ENCODE results near the gene MEPCE.
A peak's percentile ranks its signal among the peaks of the same experiment; 100 is the strongest.

Gene MEPCE

GRCh38 chr7:100407285-100408180 is 22.1 kb upstream of the MEPCE start:
- DNase-seq (ENCODE audit: low read depth) = no peak

DNA sequence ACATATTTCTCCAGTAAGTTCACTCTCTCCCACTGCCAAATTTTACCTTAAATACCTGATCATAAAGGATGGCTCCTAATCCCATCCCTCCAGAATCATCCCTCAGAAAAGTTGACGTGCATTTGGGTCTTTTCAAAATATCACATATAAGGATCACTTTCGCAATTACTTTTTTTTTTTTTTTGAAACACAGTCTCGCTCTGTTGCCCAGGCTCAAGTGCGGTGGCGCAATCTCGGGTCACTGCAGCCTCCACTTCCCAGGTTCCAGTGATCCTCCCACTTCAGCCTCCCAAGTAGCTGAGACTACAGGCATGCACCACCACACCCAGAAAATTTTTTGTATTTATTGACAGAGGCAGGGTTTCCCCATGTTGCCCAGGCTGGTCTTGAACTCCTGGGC is 18.5 kb upstream of the MEPCE start:
- no peak for DNase-seq (ENCODE audit: low read depth)

DNA sequence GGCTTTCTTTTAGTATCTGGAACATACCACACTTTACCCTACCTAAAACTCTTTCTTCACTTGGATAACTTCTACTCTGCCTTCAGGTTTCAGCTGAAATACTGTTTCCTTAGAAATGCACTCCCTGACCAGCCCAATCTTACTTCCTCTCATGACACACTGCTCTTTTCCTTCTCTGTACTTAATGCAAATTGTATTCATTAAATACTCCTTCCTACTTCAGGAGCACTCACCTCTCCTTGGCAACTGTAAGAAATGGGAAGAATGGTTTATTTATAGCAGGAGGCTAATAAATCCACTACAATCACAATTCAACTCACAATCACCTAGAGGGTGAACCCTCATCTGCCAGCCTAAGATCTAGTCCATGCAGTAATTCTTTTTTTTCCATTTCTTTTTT is 16.3 kb upstream of the MEPCE start:
- no peak for DNase-seq (ENCODE audit: low read depth)

GRCh38 chr7:100413889-100414288 is 15.7 kb upstream of the MEPCE start:
- DNase-seq (ENCODE audit: low read depth) = no peak

DNA sequence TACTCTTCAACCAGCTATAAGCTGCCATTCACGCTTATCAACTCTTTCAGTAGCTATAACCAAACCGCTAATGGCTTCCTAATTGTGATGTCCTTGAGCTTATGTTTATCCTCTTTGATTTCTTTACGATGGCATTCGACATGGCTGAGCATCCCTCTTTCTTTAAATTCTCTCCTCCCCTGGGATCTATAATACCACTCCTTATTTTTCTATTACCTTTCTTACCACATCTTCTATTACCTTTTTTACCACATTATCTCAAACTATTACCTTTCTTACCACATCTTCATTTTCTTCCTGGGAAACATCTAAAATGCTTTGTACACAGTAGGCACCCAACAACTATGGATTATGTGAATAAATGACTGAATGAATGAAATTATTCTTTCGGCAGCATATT is 14.2 kb upstream of the MEPCE start:
- no peak for DNase-seq (ENCODE audit: low read depth)

- no peak for DNase-seq (ENCODE audit: low read depth)
Measured at GRCh38 chr7:100418930-100419659, 10.5 kb upstream of the MEPCE start.

DNA sequence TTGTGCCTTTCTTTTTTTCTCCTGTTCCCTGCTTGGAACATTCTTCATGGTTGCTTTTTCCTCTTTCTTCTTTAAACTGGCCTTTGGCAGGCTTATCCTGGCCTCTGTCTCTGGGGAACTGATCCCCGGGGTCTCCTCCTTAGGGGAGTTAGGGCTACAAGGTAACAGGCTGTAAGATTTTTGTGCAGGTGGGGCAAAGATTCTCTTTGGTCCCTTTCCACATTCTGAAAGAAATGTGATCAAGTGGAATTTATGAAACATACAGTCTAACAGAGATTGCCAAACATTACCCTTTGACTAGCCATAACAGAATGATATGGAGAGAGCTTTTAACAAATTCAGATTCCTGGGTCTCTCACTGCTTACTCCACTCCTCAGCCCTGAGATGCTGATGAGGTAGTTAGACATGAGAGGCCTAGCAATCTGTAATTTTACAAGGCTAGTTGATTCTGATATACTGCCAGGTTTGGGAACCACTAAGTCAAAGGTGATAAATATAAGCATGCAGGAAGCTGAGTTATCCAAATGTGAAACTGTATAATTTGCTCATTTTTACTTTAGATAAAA is 9.9 kb upstream of the MEPCE start:
- DNase-seq (ENCODE audit: low read depth) = no peak

DNA sequence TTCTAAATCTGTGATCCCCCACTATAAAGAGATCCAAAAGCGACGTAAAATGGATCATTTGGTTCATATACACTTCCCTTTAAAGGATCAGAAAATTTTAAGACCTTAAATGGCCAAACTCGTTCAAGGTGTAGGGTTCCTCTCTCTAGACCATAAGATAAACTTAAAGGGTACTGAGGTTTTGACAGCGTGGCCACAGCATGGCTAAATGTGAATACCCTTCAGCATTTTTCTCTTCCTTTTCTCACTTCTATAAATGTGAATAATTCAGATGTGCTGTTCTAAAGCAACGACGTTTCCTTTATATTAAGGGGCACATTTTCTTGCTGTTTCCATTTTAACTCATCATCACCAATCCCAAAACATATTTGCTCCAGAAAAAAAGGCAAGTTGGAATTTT is 6.3 kb upstream of the MEPCE start:
- DNase-seq (ENCODE audit: low read depth) = no peak

- DNase-seq (ENCODE audit: low read depth) = no peak
Measured at GRCh38 chr7:100425347-100425746, 4.3 kb upstream of the MEPCE start.

DNA sequence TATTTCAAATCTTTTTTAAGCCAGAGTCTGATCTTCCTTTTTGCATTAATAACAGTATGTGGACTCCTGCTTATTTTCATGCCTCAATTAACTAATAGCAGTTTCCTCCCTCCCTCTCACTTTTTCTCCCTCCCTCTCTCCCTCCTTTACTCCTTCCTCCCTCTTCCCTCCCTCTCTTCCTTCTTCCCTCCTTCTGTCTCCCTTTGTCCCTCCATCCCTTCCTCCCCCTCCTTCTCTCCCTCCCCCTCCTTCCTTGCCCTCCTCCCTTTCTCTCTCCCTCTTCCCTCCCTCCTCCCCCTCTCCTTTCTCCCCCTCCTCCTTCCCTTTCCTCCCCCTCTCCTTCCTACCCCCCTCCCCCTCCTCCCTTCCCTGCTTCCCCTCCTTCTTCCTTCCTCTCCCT is 3.1 kb upstream of the MEPCE start:
- no peak for DNase-seq (ENCODE audit: low read depth)

GRCh38 chr7:100427762-100428198 is 1.9 kb upstream of the MEPCE start:
- DNase-seq (ENCODE audit: low read depth) = no peak

GRCh38 chr7:100428199-100428966 is 1.2 kb upstream of the MEPCE start, which contains the start of gene ZCWPW1:
ZCWPW1 (minus strand) TSS chr7:100428703; CDS start chr7:100420649, 8,054 bp downstream.
- DNase-seq (ENCODE audit: low read depth) = peak; percentile 94

- peak; percentile 99 for DNase-seq (ENCODE audit: low read depth)
Measured at GRCh38 chr7:100428967-100429636, 529 bp upstream of the MEPCE start.

- no peak for DNase-seq (ENCODE audit: low read depth)
Measured at GRCh38 chr7:100430493-100431285, 1.1 kb downstream of the MEPCE start.

- DNase-seq (ENCODE audit: low read depth) = no peak
Measured at GRCh38 chr7:100431286-100431735, 1.7 kb downstream of the MEPCE start.

DNA sequence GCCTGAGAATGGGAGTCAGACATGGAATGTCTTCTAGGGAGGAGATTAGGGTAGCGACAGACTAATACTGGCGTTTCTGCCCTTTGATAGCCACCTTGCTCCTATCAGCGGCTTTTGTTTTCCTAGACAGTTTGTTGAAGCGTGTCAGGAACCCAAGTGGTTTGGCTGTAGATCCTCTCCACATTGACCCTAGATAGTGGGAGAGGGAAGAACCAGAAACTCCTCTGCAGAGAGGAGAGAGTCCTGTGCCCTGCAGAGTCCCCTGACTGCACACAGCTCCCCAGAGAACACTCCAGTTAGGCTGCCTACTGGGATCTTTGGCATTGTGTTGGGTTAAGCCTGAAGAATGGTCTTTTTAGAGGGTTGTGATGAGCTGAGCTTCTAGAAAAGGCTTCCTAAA is 2.4 kb downstream of the MEPCE start:
- DNase-seq (ENCODE audit: low read depth) = no peak

GRCh38 chr7:100432621-100433275 is 3.1 kb downstream of the MEPCE start:
- DNase-seq (ENCODE audit: low read depth) = no peak

- DNase-seq (ENCODE audit: low read depth) = no peak
Measured at GRCh38 chr7:100433276-100433591, 3.6 kb downstream of the MEPCE start.

DNA sequence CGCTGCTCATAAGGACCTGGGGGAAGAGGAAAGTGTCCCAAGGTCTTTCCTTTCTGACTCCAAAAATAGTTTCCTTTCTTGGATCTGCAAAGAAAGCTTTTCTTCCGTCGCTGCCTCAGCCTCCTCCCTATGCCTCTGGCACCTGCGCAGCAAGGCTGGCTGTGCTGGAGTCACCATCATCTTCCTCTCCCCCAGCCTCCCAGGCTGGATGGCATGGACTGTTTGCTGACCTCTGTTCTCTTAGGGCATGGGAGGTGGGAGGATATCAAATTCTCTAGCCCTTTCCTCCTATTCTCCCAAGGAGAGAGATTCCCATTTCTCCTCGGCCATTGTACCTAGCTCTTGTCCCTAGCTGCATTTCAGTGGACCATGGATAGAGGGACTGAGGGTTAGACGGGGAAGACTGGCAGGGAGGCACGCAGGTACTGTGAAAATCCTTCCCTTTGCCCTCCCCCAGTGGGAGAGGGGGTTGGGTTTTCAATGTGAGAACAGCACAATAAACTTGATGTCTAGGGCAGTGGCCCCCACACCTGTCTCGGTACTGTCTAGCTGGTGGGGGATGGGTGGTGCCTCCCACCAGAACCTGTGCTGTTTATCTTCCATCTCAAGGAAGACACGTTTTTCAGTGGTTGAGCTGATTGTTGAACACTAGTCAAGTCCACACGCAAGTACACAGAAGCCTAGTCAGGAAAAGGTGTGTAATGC is 4.1 kb downstream of the MEPCE start:
- no peak for DNase-seq (ENCODE audit: low read depth)
